GM18502 (cell line): ENCODE measurements around the gene NOL3.

Source experiments
- ATAC-seq: cut with Tn5 transposase; IDR thresholded peaks from one replicate; pipeline ENCODE4 v1.9.1; 2021; ENCODE audit warnings: mild to moderate bottlenecking; ENCODE audit not compliant: unreplicated experiment, poor library complexity

Gene NOL3

GRCh38 chr16:67202426-67202825, 32.1 kb downstream of the NOL3 start:
- ATAC-seq = no peak

DNA sequence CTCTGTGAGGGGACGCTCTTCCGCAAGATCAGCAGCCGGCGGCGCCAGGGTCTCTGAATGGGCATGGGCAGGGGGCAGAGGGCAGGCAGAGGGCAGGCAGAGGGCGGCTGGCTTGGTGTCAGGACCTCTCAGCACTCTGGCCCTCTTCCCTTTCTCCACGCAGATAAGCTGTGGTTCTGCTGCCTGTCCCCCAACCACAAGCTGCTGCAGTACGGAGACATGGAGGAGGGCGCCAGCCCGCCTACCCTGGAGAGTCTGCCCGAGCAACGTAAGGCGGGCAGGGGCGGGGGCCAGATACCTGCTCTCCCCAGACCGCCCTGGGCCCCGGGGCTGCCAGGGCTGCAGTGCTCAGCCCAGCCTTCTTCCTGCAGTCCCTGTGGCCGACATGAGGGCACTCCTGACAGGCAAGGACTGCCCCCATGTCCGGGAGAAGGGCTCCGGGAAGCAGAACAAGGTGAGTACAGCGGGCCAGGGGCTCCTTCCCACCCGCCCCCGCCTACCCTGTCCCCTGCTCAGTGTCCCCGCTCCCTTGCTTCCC, 32.7 kb downstream of the NOL3 start:
- ATAC-seq = no peak

DNA sequence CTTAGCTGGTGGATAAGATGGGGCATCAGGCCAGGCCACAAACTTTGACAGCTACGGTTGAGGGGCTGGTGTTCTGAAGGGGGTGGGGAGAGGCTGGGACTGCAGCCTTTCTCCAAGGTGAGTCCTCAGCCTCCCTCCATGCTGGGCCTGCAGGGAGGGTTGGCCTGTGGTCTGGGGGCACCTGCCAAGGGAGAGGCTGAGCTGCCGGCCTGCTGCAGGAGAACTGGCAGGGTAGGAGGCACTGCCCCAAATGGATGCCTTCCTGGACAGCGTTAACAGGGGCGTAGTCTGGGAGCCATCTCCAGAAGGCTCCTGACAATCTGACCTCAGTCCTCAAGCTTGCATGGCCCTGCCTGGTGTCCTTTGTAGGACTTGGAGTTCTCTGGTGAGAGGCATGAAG, 33.7 kb downstream of the NOL3 start:
- ATAC-seq = no peak

- ATAC-seq = no peak
These were observed 35.9 kb downstream of the NOL3 start for GRCh38 chr16:67206129-67206837.

GRCh38 chr16:67206838-67207248, 36.5 kb downstream of the NOL3 start:
- ATAC-seq = no peak

DNA sequence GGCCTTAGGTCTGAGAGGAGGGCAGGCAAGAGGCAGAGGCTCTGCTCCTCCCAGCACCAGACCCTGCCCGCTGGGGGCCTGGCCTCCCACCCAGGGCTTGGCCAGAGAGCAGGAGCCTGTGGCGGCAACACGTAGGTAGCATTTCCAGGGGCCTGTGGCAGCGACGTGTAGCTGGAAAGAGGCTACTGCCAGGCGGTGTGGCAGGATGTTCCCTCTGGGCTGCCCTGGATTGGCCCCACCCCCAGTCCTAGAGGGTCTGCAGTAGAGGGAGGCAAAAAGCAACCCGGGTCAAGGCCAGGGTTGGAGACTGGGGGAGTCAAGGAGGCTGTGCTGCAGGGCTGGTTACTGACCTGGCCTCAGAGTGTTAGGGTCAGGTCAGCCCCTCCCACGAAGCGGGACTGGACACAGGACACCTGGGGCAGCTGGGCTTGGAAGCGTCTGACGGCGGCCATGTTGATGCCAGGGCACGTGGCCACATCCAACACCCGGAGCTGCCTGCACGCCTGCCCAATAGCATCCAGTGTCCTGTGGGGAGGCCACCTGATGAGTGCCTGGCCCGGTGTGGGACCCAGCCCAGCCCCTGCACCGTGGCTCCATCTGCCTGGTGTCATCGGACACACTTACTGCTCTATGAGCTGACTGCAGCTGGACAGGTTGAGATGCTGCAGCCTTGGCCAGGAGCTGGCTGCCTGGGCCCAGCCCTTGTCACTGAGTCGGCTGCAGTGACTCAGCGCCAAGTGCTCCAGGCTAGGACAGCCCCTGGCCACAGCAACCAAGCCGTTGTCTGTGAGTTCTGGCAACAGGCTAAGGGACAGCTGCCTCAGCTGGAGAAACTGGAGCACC, 37.1 kb downstream of the NOL3 start:
- ATAC-seq = no peak

DNA sequence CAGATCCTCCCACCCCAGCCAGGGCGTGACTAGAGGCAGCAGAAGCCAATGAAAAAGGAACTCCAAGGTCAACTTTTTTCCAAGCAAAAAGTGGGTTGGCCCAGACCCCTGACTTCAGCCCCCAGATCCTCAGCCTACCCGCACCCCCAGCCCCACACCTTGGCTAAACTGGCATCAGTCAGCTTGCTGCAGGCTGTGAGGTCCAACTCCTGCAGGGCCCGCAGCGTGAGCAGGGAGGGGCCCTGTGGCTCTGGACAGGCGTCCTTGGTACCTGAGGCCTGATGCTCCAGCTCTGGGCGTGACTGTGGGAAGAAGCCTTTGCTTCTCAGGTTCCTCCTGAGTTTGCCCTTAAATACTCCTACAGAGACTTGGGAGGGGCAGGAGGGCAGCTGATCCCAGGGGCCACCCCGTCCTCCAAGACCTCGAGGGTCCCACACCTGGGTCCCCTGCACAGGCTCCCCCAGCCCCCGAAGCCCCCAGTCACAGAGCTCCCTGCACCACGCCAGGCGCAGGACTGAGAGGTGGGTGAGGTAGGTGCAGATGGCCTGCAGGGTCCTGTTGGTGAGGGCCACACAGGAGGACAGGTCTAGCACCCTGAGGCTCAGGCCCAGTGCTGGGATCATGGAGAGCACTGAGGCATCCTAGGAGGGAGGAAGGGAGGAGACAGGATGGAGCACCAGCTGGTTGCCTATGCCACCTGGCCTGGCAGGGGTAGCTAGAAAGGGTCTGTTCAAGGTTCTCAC, 38.0 kb downstream of the NOL3 start:
- ATAC-seq = no peak

DNA sequence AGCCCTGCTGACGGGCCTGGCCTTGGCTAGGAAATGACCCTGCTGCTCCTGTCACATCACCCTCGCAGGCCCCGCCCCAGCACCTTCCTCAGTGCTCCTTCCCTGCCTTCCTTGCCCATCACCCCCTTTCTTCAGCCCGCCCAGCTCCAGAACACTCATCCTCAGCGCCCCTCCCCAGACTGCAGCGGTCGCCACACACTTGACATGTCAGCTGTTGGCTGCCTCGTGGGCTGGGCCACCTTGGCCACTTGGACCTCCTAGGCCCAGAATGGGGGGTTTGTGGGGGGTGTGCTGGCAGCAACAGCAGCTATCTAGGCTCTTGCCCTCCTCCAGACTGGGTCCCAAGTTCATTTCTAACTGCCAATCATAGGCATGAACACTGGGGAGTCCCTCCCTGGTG, 39.2 kb downstream of the NOL3 start:
- no peak for ATAC-seq

GRCh38 chr16:67210069-67210937, 40.0 kb downstream of the NOL3 start:
- no peak for ATAC-seq

DNA sequence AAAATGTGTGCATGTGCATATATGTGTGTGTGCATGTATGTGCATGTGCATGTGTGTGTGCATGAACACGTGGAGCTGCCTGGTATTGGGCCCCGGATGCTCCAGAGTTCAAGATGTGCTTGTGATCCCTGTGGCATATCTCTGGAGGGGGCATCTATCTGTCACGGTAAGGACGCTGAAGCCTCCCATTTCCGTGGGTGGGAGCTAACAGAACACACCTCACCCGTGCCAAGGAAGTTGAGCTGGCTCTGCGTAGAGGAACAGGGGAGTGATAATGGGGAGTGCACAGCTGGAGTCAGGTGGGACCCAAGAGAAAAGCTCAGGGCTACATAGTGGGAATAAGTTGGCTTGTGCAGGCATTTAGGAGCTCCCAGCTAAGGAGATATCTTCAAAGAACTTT, 41.3 kb downstream of the NOL3 start:
- no peak for ATAC-seq

GRCh38 chr16:67212766-67213165, 42.4 kb downstream of the NOL3 start:
- no peak for ATAC-seq

GRCh38 chr16:67213197-67214019, 43.1 kb downstream of the NOL3 start:
- ATAC-seq = no peak

- no peak for ATAC-seq
These were observed 45.4 kb downstream of the NOL3 start for GRCh38 chr16:67215706-67216105.

DNA sequence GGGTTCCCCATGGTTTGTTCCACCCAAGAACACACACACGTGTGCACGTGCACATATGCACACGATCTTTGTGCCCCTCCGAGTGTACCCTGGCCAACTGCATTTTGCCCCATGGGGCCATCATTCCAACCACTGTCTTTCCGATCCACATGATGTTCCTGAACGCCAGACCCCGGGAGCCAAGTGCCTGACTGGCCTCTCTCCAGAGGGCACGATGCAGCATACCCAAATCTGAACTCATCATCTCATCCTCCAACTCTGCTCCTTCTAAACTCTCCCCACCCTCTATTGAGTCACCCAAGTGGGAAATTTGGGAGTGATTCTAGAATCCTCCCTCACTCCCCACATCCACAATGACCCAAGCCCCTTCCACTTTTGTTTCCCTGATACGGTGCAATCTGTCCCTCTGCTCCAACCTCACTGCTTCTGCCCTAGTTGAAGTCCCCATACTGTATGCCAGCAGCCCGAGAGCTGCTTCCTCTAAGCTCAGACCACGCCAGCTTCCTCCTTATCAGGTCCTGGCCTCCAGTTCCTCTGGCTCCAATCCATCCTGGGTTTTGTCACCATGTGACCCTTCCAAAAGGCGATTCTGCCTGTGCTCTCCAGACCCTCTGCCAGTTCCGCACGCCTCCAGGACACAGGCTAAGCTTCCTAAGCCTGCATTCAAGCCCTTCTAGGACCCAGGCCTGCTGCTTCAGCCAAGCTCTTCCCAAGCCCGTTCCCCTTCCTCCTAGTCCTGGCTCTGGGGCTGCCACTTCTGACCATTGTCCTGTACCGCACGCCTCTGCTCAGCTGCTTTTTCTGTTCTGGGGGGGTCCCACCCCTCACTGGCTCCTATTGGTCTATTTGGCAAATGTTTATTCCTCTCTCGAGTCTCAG, 46.5 kb downstream of the NOL3 start:
- no peak for ATAC-seq

DNA sequence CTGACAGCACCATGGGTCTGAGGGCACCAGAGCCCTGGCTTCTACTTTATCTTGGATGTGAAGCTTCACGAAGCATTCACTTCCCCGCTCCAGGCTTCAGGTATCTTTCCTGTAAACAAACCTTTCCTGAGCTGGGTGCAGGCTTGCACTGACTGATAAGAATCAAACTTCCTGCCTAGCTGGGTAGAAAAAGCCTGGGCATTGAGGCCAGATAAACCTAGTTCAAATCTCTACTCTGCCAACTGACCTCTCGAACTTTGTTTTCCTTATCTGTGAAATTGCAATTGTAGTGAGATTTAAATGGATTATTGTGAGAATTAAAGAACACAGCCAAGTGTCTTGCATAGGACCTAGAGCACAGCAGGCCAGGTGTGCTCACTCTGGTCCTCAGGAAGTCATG, 53.7 kb downstream of the NOL3 start:
- ATAC-seq = no peak
